GM12878 (cell line): ENCODE results near the gene TBC1D30.

Experiments
- CHD1 ChIP-seq: IDR thresholded peaks from 2 replicates; pipeline ENCODE4 v1.6.1; 2012; ENCODE audit warnings: low read depth, low read length, improper control_type of control experiment
- EP300 ChIP-seq, 2 experiments: fragments of 150-350 bp in 1 of 2; IDR thresholded peaks; 2 replicates each; pipeline ENCODE4 v1.6.1; 2011 to 2012; ENCODE audit warnings: low read depth in 2 of 2, low read length in 2 of 2, borderline replicate concordance in 1 of 2, improper control_type of control experiment in 1 of 2, inconsistent platforms in 1 of 2; ENCODE audit not compliant: control insufficient read depth in 1 of 2
- EZH2 ChIP-seq: IDR thresholded peaks from 2 replicates; pipeline ENCODE4 v1.6.1; 2012; ENCODE audit warnings: low read depth, mild to moderate bottlenecking, control low read depth, inconsistent platforms, low read length, borderline replicate concordance; ENCODE audit not compliant: control insufficient read depth
- HDGF ChIP-seq: fragments of 450-650 bp; IDR thresholded peaks from 2 replicates; pipeline ENCODE4 v1.6.1; 2016; ENCODE audit warnings: antibody characterized with exemption
- NBN ChIP-seq: fragments of 450-650 bp; IDR thresholded peaks from 2 replicates; pipeline ENCODE4 v1.6.1; 2016
- POLR2A ChIP-seq: IDR thresholded peaks from 2 replicates; pipeline ENCODE4 v1.6.1; 2011; ENCODE audit warnings: low read depth, mild to moderate bottlenecking, low read length
- POLR2AphosphoS5 ChIP-seq: IDR thresholded peaks from 2 replicates; pipeline ENCODE4 v1.6.1; 2011; ENCODE audit warnings: mild to moderate bottlenecking, low read length, inconsistent platforms
- RCOR1 ChIP-seq: conservative IDR thresholded peaks from 2 replicates; pipeline ENCODE4 v1.6.1; 2012; ENCODE audit warnings: low read depth, low read length, improper control_type of control experiment
- SP1 ChIP-seq: IDR thresholded peaks from one replicate; pipeline ENCODE4 v1.6.1; 2011; ENCODE audit warnings: low read depth, low read length
- TF ChIP-seq, protein P1 (sequence below): IDR thresholded peaks from 2 replicates; pipeline ENCODE4 v1.6.1; 2012; ENCODE audit warnings: low read length, inconsistent platforms
- TF ChIP-seq, protein P2 (sequence below): fragments of 450-650 bp; IDR thresholded peaks from 2 replicates; pipeline ENCODE4 v1.6.1; 2017; ENCODE audit warnings: mild to moderate bottlenecking, low read depth, inconsistent platforms; ENCODE audit not compliant: poor library complexity, severe bottlenecking
- TF ChIP-seq, protein P3 (sequence below): IDR thresholded peaks from 2 replicates; pipeline ENCODE4 v1.6.1; 2011; ENCODE audit warnings: low read depth, low read length, improper control_type of control experiment, borderline replicate concordance
- TF ChIP-seq, protein P4 (sequence below), 3 experiments: IDR thresholded peaks in 2 of 3; conservative IDR thresholded peaks in 1 of 3; 2 replicates each; pipeline ENCODE4 v1.5.1; 2011; ENCODE audit warnings: low read depth in 3 of 3, low read length in 3 of 3, mild to moderate bottlenecking in 3 of 3, control low read depth in 2 of 3, moderate library complexity in 2 of 3, inconsistent platforms in 1 of 3, mixed read lengths in 1 of 3; ENCODE audit not compliant: control insufficient read depth in 2 of 3, insufficient read depth in 1 of 3; ENCODE audit errors: extremely low read depth in 1 of 3
- TF ChIP-seq, protein P5 (sequence below): fragments of 450-650 bp; formaldehyde crosslinking; IDR thresholded peaks from 2 replicates; pipeline ENCODE4 v1.4.0; 2020; ENCODE audit warnings: mild to moderate bottlenecking, moderate library complexity

DNA sequence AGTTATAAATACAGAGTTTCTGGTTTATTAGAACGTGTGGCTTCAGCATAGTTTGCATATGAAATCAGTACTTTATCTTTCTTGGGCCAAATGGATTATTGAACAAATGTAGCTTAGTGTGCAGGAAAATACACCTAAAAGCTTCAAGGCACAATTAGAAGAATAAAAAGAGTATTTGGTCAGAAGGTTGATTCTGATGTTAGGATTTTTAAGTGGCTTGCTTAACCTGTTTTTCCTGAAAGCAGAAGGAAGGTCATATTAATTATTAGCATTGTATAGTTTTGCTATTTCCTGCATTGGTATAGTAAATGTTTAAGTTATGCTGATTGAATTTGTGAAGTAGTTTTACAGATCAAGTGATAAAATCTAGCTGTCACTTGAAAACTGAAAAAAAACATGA is 34.3 kb upstream of the TBC1D30 start:
- TF ChIP-seq EZH2 (no peak), RCOR1 (no peak), SP1 (no peak), HDGF (no peak), CHD1 (no peak), EP300 (IDR thresholded peaks at IDR 0.05; ENCODE audit: borderline replicate concordance in 1 of 2, control insufficient read depth in 1 of 2, low read depth in 2 of 2, low read length in 2 of 2) (no peak), NBN (no peak), POLR2A (no peak), POLR2AphosphoS5 (no peak)
- TF ChIP-seq, protein P1, sequence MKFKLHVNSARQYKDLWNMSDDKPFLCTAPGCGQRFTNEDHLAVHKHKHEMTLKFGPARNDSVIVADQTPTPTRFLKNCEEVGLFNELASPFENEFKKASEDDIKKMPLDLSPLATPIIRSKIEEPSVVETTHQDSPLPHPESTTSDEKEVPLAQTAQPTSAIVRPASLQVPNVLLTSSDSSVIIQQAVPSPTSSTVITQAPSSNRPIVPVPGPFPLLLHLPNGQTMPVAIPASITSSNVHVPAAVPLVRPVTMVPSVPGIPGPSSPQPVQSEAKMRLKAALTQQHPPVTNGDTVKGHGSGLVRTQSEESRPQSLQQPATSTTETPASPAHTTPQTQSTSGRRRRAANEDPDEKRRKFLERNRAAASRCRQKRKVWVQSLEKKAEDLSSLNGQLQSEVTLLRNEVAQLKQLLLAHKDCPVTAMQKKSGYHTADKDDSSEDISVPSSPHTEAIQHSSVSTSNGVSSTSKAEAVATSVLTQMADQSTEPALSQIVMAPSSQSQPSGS = no peak
- TF ChIP-seq, protein P2, sequence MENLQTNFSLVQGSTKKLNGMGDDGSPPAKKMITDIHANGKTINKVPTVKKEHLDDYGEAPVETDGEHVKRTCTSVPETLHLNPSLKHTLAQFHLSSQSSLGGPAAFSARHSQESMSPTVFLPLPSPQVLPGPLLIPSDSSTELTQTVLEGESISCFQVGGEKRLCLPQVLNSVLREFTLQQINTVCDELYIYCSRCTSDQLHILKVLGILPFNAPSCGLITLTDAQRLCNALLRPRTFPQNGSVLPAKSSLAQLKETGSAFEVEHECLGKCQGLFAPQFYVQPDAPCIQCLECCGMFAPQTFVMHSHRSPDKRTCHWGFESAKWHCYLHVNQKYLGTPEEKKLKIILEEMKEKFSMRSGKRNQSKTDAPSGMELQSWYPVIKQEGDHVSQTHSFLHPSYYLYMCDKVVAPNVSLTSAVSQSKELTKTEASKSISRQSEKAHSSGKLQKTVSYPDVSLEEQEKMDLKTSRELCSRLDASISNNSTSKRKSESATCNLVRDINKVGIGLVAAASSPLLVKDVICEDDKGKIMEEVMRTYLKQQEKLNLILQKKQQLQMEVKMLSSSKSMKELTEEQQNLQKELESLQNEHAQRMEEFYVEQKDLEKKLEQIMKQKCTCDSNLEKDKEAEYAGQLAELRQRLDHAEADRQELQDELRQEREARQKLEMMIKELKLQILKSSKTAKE = no peak
- TF ChIP-seq, protein P3, sequence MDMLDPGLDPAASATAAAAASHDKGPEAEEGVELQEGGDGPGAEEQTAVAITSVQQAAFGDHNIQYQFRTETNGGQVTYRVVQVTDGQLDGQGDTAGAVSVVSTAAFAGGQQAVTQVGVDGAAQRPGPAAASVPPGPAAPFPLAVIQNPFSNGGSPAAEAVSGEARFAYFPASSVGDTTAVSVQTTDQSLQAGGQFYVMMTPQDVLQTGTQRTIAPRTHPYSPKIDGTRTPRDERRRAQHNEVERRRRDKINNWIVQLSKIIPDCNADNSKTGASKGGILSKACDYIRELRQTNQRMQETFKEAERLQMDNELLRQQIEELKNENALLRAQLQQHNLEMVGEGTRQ = no peak
- TF ChIP-seq, protein P4, sequence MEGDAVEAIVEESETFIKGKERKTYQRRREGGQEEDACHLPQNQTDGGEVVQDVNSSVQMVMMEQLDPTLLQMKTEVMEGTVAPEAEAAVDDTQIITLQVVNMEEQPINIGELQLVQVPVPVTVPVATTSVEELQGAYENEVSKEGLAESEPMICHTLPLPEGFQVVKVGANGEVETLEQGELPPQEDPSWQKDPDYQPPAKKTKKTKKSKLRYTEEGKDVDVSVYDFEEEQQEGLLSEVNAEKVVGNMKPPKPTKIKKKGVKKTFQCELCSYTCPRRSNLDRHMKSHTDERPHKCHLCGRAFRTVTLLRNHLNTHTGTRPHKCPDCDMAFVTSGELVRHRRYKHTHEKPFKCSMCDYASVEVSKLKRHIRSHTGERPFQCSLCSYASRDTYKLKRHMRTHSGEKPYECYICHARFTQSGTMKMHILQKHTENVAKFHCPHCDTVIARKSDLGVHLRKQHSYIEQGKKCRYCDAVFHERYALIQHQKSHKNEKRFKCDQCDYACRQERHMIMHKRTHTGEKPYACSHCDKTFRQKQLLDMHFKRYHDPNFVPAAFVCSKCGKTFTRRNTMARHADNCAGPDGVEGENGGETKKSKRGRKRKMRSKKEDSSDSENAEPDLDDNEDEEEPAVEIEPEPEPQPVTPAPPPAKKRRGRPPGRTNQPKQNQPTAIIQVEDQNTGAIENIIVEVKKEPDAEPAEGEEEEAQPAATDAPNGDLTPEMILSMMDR (IDR thresholded peaks at IDR 0.05 in 2 of 3, conservative IDR thresholded peaks at IDR 0.05 in 1 of 3; ENCODE audit: control insufficient read depth in 2 of 3, extremely low read depth in 1 of 3, insufficient read depth in 1 of 3, low read depth in 3 of 3, low read length in 3 of 3) = no peak
- TF ChIP-seq, protein P5, sequence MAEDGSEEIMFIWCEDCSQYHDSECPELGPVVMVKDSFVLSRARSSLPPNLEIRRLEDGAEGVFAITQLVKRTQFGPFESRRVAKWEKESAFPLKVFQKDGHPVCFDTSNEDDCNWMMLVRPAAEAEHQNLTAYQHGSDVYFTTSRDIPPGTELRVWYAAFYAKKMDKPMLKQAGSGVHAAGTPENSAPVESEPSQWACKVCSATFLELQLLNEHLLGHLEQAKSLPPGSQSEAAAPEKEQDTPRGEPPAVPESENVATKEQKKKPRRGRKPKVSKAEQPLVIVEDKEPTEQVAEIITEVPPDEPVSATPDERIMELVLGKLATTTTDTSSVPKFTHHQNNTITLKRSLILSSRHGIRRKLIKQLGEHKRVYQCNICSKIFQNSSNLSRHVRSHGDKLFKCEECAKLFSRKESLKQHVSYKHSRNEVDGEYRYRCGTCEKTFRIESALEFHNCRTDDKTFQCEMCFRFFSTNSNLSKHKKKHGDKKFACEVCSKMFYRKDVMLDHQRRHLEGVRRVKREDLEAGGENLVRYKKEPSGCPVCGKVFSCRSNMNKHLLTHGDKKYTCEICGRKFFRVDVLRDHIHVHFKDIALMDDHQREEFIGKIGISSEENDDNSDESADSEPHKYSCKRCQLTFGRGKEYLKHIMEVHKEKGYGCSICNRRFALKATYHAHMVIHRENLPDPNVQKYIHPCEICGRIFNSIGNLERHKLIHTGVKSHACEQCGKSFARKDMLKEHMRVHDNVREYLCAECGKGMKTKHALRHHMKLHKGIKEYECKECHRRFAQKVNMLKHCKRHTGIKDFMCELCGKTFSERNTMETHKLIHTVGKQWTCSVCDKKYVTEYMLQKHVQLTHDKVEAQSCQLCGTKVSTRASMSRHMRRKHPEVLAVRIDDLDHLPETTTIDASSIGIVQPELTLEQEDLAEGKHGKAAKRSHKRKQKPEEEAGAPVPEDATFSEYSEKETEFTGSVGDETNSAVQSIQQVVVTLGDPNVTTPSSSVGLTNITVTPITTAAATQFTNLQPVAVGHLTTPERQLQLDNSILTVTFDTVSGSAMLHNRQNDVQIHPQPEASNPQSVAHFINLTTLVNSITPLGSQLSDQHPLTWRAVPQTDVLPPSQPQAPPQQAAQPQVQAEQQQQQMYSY = no peak
